ENCODE measurements around the gene TMPRSS2. TPM values are rescaled to one million over a fixed set of nuclear protein-coding genes. Genes with fewer than 3 reads are reported as not detected.

The TMPRSS2 gene
- total RNA-seq, 1 experiment from 2014 or later, result 71.0 TPM

GRCh38 chr21:41503331-41503730 lies 4.6 kb downstream of the TMPRSS2 start:
- DNase-seq, result no peak
- H3K4me3 Mint-ChIP-seq (ENCODE audit: unreplicated experiment), result no peak overlapping the region

GRCh38 chr21:41501919-41502318 lies 6.0 kb downstream of the TMPRSS2 start:
- H3K9me3 ChIP-seq, result no peaks in the 10 kb centered on the region
- no peaks in the 10 kb centered on the region for H3K36me3 ChIP-seq (ENCODE audit: control insufficient read depth, insufficient read depth, low read length)
- no peaks in the 10 kb centered on the region for H3K27me3 Mint-ChIP-seq (ENCODE audit: insufficient read depth, unreplicated experiment)
- no peak for DNase-seq
- H3K4me1 Mint-ChIP-seq (ENCODE audit: low read depth, unreplicated experiment), result peaks cover 61% of the 10 kb centered on the region
- BruUV-seq (replicated peaks), result no TSS peak
- intact Hi-C loops (cut with micrococcal nuclease; ENCODE audit: unreplicated experiment), result no loop called here
- no peak overlapping the region for H3K4me3 Mint-ChIP-seq (ENCODE audit: unreplicated experiment)
- peaks cover 40% of the 10 kb centered on the region for H3K36me3 Mint-ChIP-seq (ENCODE audit: insufficient read depth, unreplicated experiment)
- CTCF ChIA-PET, result interaction anchor here (0.7 to 0.9 kb wide), 2 partner anchors 16 to 103 kb away, joined by 3 to 4 read pairs; no protein-coding TSS in a partner anchor
- POLR2A ChIA-PET, result no interaction called here
- peak overlapping the region; percentile 36 for H3K27ac Mint-ChIP-seq (ENCODE audit: unreplicated experiment)
- no peaks in the 10 kb centered on the region for H3K9me3 Mint-ChIP-seq (ENCODE audit: unreplicated experiment)
- peaks cover 90% of the 10 kb centered on the region for H3K4me1 ChIP-seq
- no peak overlapping the region for H3K4me3 ChIP-seq (ENCODE audit: low read depth, low read length)
- H3K27me3 ChIP-seq (replicated peaks; ENCODE audit: control insufficient read depth, insufficient read depth, low read length), result no peaks in the 10 kb centered on the region
- TF ChIP-seq, protein P1, sequence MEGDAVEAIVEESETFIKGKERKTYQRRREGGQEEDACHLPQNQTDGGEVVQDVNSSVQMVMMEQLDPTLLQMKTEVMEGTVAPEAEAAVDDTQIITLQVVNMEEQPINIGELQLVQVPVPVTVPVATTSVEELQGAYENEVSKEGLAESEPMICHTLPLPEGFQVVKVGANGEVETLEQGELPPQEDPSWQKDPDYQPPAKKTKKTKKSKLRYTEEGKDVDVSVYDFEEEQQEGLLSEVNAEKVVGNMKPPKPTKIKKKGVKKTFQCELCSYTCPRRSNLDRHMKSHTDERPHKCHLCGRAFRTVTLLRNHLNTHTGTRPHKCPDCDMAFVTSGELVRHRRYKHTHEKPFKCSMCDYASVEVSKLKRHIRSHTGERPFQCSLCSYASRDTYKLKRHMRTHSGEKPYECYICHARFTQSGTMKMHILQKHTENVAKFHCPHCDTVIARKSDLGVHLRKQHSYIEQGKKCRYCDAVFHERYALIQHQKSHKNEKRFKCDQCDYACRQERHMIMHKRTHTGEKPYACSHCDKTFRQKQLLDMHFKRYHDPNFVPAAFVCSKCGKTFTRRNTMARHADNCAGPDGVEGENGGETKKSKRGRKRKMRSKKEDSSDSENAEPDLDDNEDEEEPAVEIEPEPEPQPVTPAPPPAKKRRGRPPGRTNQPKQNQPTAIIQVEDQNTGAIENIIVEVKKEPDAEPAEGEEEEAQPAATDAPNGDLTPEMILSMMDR (IDR thresholded peaks at IDR 0.05; ENCODE audit: insufficient read depth in 1 of 2, low read depth in 1 of 2, low read length in 1 of 2, severe bottlenecking in 1 of 2, unreplicated experiment in 1 of 2), result no peak

More at GRCh38 chr21:41503331-41503730, 4.6 kb downstream of the TMPRSS2 start:
- H3K4me1 Mint-ChIP-seq (ENCODE audit: low read depth, unreplicated experiment), result peaks cover 47% of the 10 kb centered on the region
- H3K36me3 Mint-ChIP-seq (ENCODE audit: insufficient read depth, unreplicated experiment), result peaks cover 32% of the 10 kb centered on the region
- POLR2A ChIA-PET, result no interaction called here
- no peaks in the 10 kb centered on the region for H3K9me3 Mint-ChIP-seq (ENCODE audit: unreplicated experiment)
- Histone ChIP-seq H3K9me3 (no peaks in the 10 kb centered on the region), H3K36me3 (ENCODE audit: control insufficient read depth, insufficient read depth, low read length) (no peaks in the 10 kb centered on the region), H3K4me3 (ENCODE audit: low read depth, low read length) (no peak overlapping the region), H3K27me3 (replicated peaks; ENCODE audit: control insufficient read depth, insufficient read depth, low read length) (no peaks in the 10 kb centered on the region), H3K4me1 (peaks cover 76% of the 10 kb centered on the region)
- intact Hi-C loops (cut with micrococcal nuclease; ENCODE audit: unreplicated experiment), result no loop called here
- CTCF ChIA-PET, result no interaction called here
- TF ChIP-seq, protein P1 (IDR thresholded peaks at IDR 0.05; ENCODE audit: insufficient read depth in 1 of 2, low read depth in 1 of 2, low read length in 1 of 2, severe bottlenecking in 1 of 2, unreplicated experiment in 1 of 2), result no peak
- peak overlapping the region; percentile 36 for H3K27ac Mint-ChIP-seq (ENCODE audit: unreplicated experiment)
- no peaks in the 10 kb centered on the region for H3K27me3 Mint-ChIP-seq (ENCODE audit: insufficient read depth, unreplicated experiment)
- no TSS peak for BruUV-seq (replicated peaks)

DNA sequence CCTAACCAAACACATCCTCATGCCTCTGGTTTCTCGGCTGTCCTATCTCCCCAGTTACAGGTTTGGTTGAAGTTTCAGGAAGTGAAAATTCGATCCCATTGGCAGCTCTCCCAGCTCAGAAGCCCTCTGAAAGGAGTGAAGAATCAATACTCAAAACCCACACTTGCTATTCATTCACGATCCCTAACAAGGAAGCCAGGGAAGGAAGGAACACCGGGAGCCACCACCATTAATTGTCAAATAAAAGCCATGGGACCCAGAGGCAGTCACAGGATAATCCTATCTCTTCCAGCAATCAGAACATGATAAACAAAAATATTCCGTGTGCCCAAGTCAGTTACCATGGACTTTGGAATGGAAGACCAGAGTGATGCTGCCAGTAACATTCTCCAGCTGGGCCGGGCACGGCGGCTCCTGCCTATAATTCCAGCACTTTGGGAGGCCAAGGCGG lies 7.0 kb downstream of the TMPRSS2 start:
- H3K9me3 ChIP-seq, result no peaks in the 10 kb centered on the region
- CTCF ChIA-PET, result no interaction called here
- H3K36me3 Mint-ChIP-seq (ENCODE audit: insufficient read depth, unreplicated experiment), result peaks cover 49% of the 10 kb centered on the region
- intact Hi-C loops (cut with micrococcal nuclease; ENCODE audit: unreplicated experiment), result no loop called here
- H3K27me3 ChIP-seq (replicated peaks; ENCODE audit: control insufficient read depth, insufficient read depth, low read length), result no peaks in the 10 kb centered on the region
- H3K4me1 Mint-ChIP-seq (ENCODE audit: low read depth, unreplicated experiment), result peaks cover 68% of the 10 kb centered on the region
- H3K4me3 ChIP-seq (ENCODE audit: low read depth, low read length), result no peak overlapping the region
- DNase-seq, result peak in 1 of 2 experiments; percentile 18
- H3K36me3 ChIP-seq (ENCODE audit: control insufficient read depth, insufficient read depth, low read length), result no peaks in the 10 kb centered on the region
- H3K4me1 ChIP-seq, result peaks cover 89% of the 10 kb centered on the region
- peak overlapping the region; percentile 55 for H3K27ac Mint-ChIP-seq (ENCODE audit: unreplicated experiment)
- no TSS peak for BruUV-seq (replicated peaks)
- POLR2A ChIA-PET, result no interaction called here
- H3K27me3 Mint-ChIP-seq (ENCODE audit: insufficient read depth, unreplicated experiment), result no peaks in the 10 kb centered on the region
- no peaks in the 10 kb centered on the region for H3K9me3 Mint-ChIP-seq (ENCODE audit: unreplicated experiment)
- TF ChIP-seq, protein P1 (IDR thresholded peaks at IDR 0.05; ENCODE audit: insufficient read depth in 1 of 2, low read depth in 1 of 2, low read length in 1 of 2, severe bottlenecking in 1 of 2, unreplicated experiment in 1 of 2), result no peak
- peak overlapping the region; percentile 10 for H3K4me3 Mint-ChIP-seq (ENCODE audit: unreplicated experiment)

All from Caco-2 (cell line).